RKO (cell line): ENCODE data around the gene HSDL2.

Experiments
- DNase-seq: peaks from one replicate; pipeline ENCODE4 v3.0.0-alpha.2; 2016; ENCODE audit warnings: low spot score

The HSDL2 gene

GRCh38 chr9:112446526-112446925, 66.6 kb downstream of the HSDL2 start:
- no peak for DNase-seq

- DNase-seq: no peak
Measured at GRCh38 chr9:112447283-112447761, 67.4 kb downstream of the HSDL2 start.

GRCh38 chr9:112462855-112463254, 82.9 kb downstream of the HSDL2 start:
- no peak for DNase-seq

- no peak for DNase-seq
Measured at GRCh38 chr9:112465352-112465751, 85.4 kb downstream of the HSDL2 start.

- no peak for DNase-seq
Measured at GRCh38 chr9:112472996-112473395, 93.1 kb downstream of the HSDL2 start.

GRCh38 chr9:112473986-112474385, 94.1 kb downstream of the HSDL2 start:
- DNase-seq: no peak

GRCh38 chr9:112475318-112475717, 95.4 kb downstream of the HSDL2 start:
- no peak for DNase-seq

- DNase-seq: no peak
Measured at GRCh38 chr9:112477330-112477729, 97.4 kb downstream of the HSDL2 start.

- DNase-seq: no peak
Measured at GRCh38 chr9:112479221-112479620, 99.3 kb downstream of the HSDL2 start.

GRCh38 chr9:112484607-112485006, 104.7 kb downstream of the HSDL2 start:
- DNase-seq: no peak

- no peak for DNase-seq
Measured at GRCh38 chr9:112485574-112485973, 105.7 kb downstream of the HSDL2 start.

- DNase-seq: peak; percentile 93
Measured at GRCh38 chr9:112486221-112487007, 106.5 kb downstream of the HSDL2 start, which contains the start of gene KIAA1958. Gene KIAA1958 (plus strand): TSS chr9:112486827. CDS start chr9:112574081, 87,254 bp downstream.

- DNase-seq: peak; percentile 78
Measured at GRCh38 chr9:112487008-112487798, 107.3 kb downstream of the HSDL2 start.

- DNase-seq: peak; percentile 54
Measured at GRCh38 chr9:112487799-112488340, 108.0 kb downstream of the HSDL2 start.

GRCh38 chr9:112489039-112489546, 109.2 kb downstream of the HSDL2 start:
- DNase-seq: peak; percentile 23

- DNase-seq: no peak
Measured at GRCh38 chr9:112489876-112490666, 110.2 kb downstream of the HSDL2 start.

GRCh38 chr9:112493393-112494137, 113.7 kb downstream of the HSDL2 start:
- DNase-seq: no peak

GRCh38 chr9:112494153-112494552, 114.2 kb downstream of the HSDL2 start:
- peak; percentile 40 for DNase-seq

GRCh38 chr9:112495614-112496013, 115.7 kb downstream of the HSDL2 start:
- DNase-seq: no peak

GRCh38 chr9:112496074-112496722, 116.3 kb downstream of the HSDL2 start:
- no peak for DNase-seq
